Bronchial epithelial cell (primary cell): Measurements from ENCODE around the gene DNASE1L2. TPM values are rescaled to one million over a fixed set of nuclear protein-coding genes. Genes with fewer than 3 reads are reported as not detected.

Experiments used
- DNase-seq: peaks from one replicate; pipeline ENCODE4 v3.0.0-alpha.2; 2010; ENCODE audit warnings: low read depth
- FAIRE-seq: peaks from 2 replicates; lab custom pipeline; 2011; peaks lifted over from hg19 to GRCh38; lab: Jason Lieb, UNC
- H3K27me3 ChIP-seq: 2 replicates; pipeline ENCODE4 v1.5.1; 2011; ENCODE audit warnings: low read length; ENCODE audit not compliant: control insufficient read depth, insufficient read depth
- H3K36me3 ChIP-seq: 2 replicates; pipeline ENCODE4 v1.5.1; 2011; ENCODE audit warnings: low read length; ENCODE audit not compliant: control insufficient read depth, insufficient read depth
- H3K4me3 ChIP-seq: 2 replicates; pipeline ENCODE4 v1.5.1; 2011; ENCODE audit warnings: mild to moderate bottlenecking, low read depth, low read length, control low read depth
- CTCF ChIP-seq: IDR thresholded peaks from 2 replicates; pipeline ENCODE4 v1.5.1; 2011; ENCODE audit warnings: mild to moderate bottlenecking, moderate library complexity, low read length, control low read depth, inconsistent platforms; ENCODE audit not compliant: insufficient read depth, severe bottlenecking
- total RNA-seq: library from RNA; depleted of rRNA; stranded (reverse); fragments of >200 nt; gene quantifications from 2 replicates; pipeline ENCODE4 v1.2.1, GENCODE V29; 2014

DNASE1L2 gene
- total RNA-seq, 1 donor from 2014 or later = under 0.01 TPM

GRCh38 chr16:2209258-2210008 is 26.8 kb upstream of the DNASE1L2 start:
- Histone ChIP-seq H3K27me3 (no peaks in the 10 kb centered on the region), H3K4me3 (no peak overlapping the region), H3K36me3 (peaks cover 18% of the 10 kb centered on the region)
- no peak for FAIRE-seq
- DNase-seq = no peak
- TF ChIP-seq CTCF = no peak

- no peak for TF ChIP-seq CTCF
- FAIRE-seq = no peak
- no peak overlapping the region for H3K4me3 ChIP-seq
- no peak for DNase-seq
- H3K36me3 ChIP-seq = peaks cover 18% of the 10 kb centered on the region
- H3K27me3 ChIP-seq = no peaks in the 10 kb centered on the region
These were observed 26.3 kb upstream of the DNASE1L2 start for GRCh38 chr16:2210009-2210332.

- no peak for FAIRE-seq
- H3K36me3 ChIP-seq = peaks cover 18% of the 10 kb centered on the region
- no peak for TF ChIP-seq CTCF
These were observed 25.6 kb upstream of the DNASE1L2 start, which contains the start of gene BRICD5 for GRCh38 chr16:2210386-2211365. BRICD5 (minus strand) TSS chr16:2210863; CDS start chr16:2210833, 30 bp downstream.

GRCh38 chr16:2211923-2212347 is 24.3 kb upstream of the DNASE1L2 start:
- H3K4me3 ChIP-seq = no peak overlapping the region
- peaks cover 18% of the 10 kb centered on the region for H3K36me3 ChIP-seq
- TF ChIP-seq CTCF = no peak
- DNase-seq (no peak), FAIRE-seq (no peak)
- no peaks in the 10 kb centered on the region for H3K27me3 ChIP-seq

More at GRCh38 chr16:2210386-2211365, 25.6 kb upstream of the DNASE1L2 start, which contains the start of gene BRICD5:
- Histone ChIP-seq H3K27me3 (no peaks in the 10 kb centered on the region), H3K4me3 (no peak within 1 kb of the TSS)
- DNase-seq = no peak

- Histone ChIP-seq H3K4me3 (peak overlapping the region; percentile 65), H3K27me3 (no peaks in the 10 kb centered on the region), H3K36me3 (peaks cover 14% of the 10 kb centered on the region)
- peak; percentile 22 for DNase-seq
- TF ChIP-seq CTCF = no peak
- no peak for FAIRE-seq
These were observed 23.6 kb upstream of the DNASE1L2 start for GRCh38 chr16:2212362-2213324.
